ENCODE results near the gene RAPGEF4.
"Not testable (repeated sequence)": the region's sequence is repeated elsewhere in the genome, so short reads cannot be mapped to it uniquely, and the experiment has no call there.

The RAPGEF4 gene

GRCh38 chr2:172782506-172783164, 47.0 kb downstream of the RAPGEF4 start:
- DNase-seq, result no peak

GRCh38 chr2:172783165-172783898, 47.7 kb downstream of the RAPGEF4 start:
- DNase-seq, result no peak

- DNase-seq, result no peak
Observed at GRCh38 chr2:172788871-172789270, 53.2 kb downstream of the RAPGEF4 start.

GRCh38 chr2:172790404-172790803, 54.8 kb downstream of the RAPGEF4 start:
- DNase-seq, result no peak

GRCh38 chr2:172791953-172792352, 56.3 kb downstream of the RAPGEF4 start:
- no peak for DNase-seq

GRCh38 chr2:172792711-172793110, 57.1 kb downstream of the RAPGEF4 start:
- no peak for DNase-seq

- DNase-seq, result not testable (repeated sequence)
Observed at GRCh38 chr2:172803308-172803707, 67.7 kb downstream of the RAPGEF4 start.

- DNase-seq, result no peak
Observed at GRCh38 chr2:172804423-172804822, 68.8 kb downstream of the RAPGEF4 start.

- peak; percentile 31 for DNase-seq
Observed at GRCh38 chr2:172806493-172806892, 70.8 kb downstream of the RAPGEF4 start.

- DNase-seq, result no peak
Observed at GRCh38 chr2:172806996-172807395, 71.4 kb downstream of the RAPGEF4 start.

- no peak for DNase-seq
Observed at GRCh38 chr2:172808156-172808555, 72.5 kb downstream of the RAPGEF4 start.

GRCh38 chr2:172811027-172811426, 75.4 kb downstream of the RAPGEF4 start:
- no peak for DNase-seq

GRCh38 chr2:172812158-172812744, 76.6 kb downstream of the RAPGEF4 start:
- DNase-seq, result no peak

- DNase-seq, result no peak
Observed at GRCh38 chr2:172813314-172813888, 77.8 kb downstream of the RAPGEF4 start.

- DNase-seq, result no peak
Observed at GRCh38 chr2:172817411-172817810, 81.8 kb downstream of the RAPGEF4 start.

- DNase-seq, result no peak
Observed at GRCh38 chr2:172819943-172820342, 84.3 kb downstream of the RAPGEF4 start.

- no peak for DNase-seq
Observed at GRCh38 chr2:172821370-172822338, 86.0 kb downstream of the RAPGEF4 start.

GRCh38 chr2:172822585-172822984, 86.9 kb downstream of the RAPGEF4 start:
- no peak for DNase-seq

- DNase-seq, result no peak
Observed at GRCh38 chr2:172823261-172823850, 87.7 kb downstream of the RAPGEF4 start.

- DNase-seq, result no peak
Observed at GRCh38 chr2:172826522-172826921, 90.9 kb downstream of the RAPGEF4 start.

GRCh38 chr2:172829229-172829628, 93.6 kb downstream of the RAPGEF4 start:
- no peak for DNase-seq

- no peak for DNase-seq
Observed at GRCh38 chr2:172830482-172830881, 94.8 kb downstream of the RAPGEF4 start.

Data from NCI-H510A (cell line).